Fibroblast of lung (primary cell): ENCODE measurements around the gene MYO7A.

Experiments
- CTCF ChIP-seq, 2 donors: IDR thresholded peaks in 1 of 2; conservative IDR thresholded peaks in 1 of 2; 1 replicate in 1 of 2; 2 replicates in 1 of 2; pipeline ENCODE4 v1.5.1; 2011 to 2012; ENCODE audit warnings: low read length in 2 of 2, control low read depth in 1 of 2, inconsistent platforms in 1 of 2, low read depth in 1 of 2, mild to moderate bottlenecking in 1 of 2
- EZH2 ChIP-seq: IDR thresholded peaks from 2 replicates; pipeline ENCODE4 v1.5.1; 2012; ENCODE audit warnings: low read length, control low read depth, mild to moderate bottlenecking; ENCODE audit errors: missing control alignments

- no peak for TF ChIP-seq CTCF (conservative IDR thresholded peaks at IDR 0.05 in 1 of 2, IDR thresholded peaks at IDR 0.05 in 1 of 2; ENCODE audit: low read depth in 1 of 2, low read length in 2 of 2)
- TF ChIP-seq EZH2 = no peak
These were observed 6.0 kb upstream of the MYO7A start for GRCh38 chr11:77121876-77122575.
